HG02840 (cell line): ENCODE measurements around the gene MACROD1.

Experiments used
- ATAC-seq: cut with Tn5 transposase; IDR thresholded peaks from one replicate; pipeline ENCODE4 v1.9.1; 2021; ENCODE audit warnings: mild to moderate bottlenecking, moderate library complexity, moderate number of reproducible peaks; ENCODE audit not compliant: unreplicated experiment, low FRiP score

MACROD1 gene

DNA sequence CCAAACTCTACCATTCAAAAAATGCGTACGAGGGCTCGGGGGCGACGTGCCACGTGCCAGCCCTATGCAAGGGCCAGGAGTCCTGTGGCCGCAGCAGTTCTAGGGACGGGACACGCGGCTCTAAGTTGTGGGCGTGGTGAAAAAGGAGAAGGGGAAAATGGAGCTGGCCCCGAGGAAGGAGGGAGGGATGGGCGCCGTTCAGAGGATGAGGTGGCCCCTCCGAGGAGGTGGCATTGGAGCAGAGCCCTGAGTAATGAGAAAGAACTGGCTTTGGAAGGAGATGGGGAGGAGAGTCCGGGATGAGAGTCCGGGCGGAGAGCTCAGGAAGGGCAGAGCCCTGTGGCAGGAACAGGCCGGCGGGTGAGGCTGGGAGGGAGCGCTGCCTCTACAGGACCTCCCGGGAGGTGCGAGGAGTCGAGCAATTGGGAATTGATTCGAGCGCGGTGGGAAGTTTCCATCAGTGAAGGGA, 158.7 kb downstream of the MACROD1 start:
- no peak for ATAC-seq

- ATAC-seq, result no peak
Observed at GRCh38 chr11:64006398-64006797, 159.5 kb downstream of the MACROD1 start.

GRCh38 chr11:64005691-64006090, 160.2 kb downstream of the MACROD1 start:
- ATAC-seq, result no peak

- ATAC-seq, result no peak
Observed at GRCh38 chr11:64004590-64004984, 161.3 kb downstream of the MACROD1 start.

DNA sequence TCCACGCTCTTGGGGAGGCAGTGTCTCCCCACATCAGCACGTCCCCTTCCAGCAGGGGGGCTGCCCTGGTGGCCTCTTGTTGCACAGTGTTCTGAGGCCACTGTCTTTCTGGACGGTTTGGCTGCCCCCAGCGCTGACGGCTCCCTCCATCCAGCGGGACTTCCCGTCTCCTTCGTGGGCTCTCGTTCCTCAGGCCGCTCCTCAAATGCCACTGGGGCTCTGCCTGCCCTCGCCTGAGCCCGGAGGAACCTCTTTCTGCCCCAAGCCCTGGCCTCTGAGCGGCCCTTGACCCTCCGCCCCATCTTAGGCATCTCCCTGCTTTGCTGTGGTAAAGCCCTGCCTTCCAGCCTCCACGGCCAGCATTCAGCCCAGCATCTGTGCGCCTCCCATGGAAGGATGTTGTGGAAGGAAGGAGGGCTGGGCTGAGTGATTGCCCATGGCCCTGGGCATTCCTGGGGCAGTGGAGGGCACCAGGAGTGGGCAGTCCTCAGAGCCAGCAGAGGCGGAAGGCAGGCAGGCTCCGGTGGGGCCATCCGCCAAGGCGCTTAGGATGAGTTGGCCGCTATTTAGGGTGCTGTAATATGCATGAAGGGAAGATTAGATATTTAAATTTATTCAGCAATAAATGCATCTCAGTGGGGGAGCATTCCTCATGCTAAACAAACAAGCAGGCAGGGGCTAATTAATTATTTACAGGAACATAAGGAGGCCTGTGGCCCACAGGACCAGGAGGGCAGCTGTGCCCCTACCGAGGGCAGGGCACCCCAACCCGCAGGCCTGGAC, 161.9 kb downstream of the MACROD1 start:
- no peak for ATAC-seq

DNA sequence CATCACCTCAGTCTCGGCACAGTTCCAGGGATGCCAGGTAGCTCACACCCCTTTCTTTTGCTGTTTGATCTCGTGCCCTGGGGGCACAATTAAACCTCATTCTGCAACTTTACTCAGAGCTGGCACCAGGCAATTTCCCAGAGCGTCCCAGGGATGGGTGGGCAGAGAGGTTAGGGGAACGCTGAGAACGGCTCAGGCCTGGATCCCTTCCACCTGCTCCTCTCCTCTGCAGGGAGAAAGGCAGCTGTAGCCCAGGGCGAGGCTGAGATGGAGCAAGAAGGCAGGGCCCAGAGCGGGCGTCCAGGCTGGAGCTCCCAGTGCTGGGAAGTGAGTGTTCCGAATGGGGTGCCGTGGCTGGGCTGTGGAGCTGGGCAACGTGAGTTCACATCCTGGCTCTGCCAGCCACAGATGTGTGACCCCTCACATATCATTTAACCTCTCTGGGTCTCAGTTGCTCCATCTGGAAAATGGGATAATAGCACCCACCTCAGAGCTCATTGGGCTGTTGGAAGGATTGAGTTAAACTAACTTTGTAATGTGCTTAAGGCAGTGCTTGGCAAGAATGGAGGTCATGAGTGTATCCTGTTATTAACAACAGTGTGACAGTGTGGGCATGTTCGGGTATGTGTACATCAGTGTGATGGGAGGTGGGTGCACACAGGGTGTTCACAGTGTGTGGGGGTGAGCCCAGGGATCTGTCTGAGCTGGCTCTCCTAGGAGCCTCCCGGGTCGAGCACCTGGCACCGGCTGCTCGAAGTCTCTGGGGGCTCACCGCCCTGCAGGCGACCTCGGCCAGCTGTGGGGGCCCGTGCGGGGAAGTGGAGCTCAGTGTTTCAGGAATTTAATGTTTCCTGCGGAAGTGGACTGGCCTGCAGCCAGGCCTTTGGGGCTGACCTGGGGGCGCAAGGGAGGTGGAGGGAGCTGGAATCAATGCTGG, 164.2 kb downstream of the MACROD1 start:
- no peak for ATAC-seq

GRCh38 chr11:64000740-64001483, 165.0 kb downstream of the MACROD1 start:
- ATAC-seq, result no peak

GRCh38 chr11:64000026-64000739, 165.7 kb downstream of the MACROD1 start:
- no peak for ATAC-seq

- ATAC-seq, result no peak
Observed at GRCh38 chr11:63999349-64000025, 166.4 kb downstream of the MACROD1 start.

- ATAC-seq, result no peak
Observed at GRCh38 chr11:63998558-63999348, 167.2 kb downstream of the MACROD1 start.

GRCh38 chr11:63997801-63998337, 168.0 kb downstream of the MACROD1 start:
- ATAC-seq, result no peak

GRCh38 chr11:63997104-63997700, 168.7 kb downstream of the MACROD1 start:
- ATAC-seq, result no peak

GRCh38 chr11:63996512-63996911, 169.4 kb downstream of the MACROD1 start:
- no peak for ATAC-seq

GRCh38 chr11:63993993-63994392, 171.9 kb downstream of the MACROD1 start:
- ATAC-seq, result no peak

GRCh38 chr11:63993100-63993499, 172.8 kb downstream of the MACROD1 start:
- no peak for ATAC-seq

DNA sequence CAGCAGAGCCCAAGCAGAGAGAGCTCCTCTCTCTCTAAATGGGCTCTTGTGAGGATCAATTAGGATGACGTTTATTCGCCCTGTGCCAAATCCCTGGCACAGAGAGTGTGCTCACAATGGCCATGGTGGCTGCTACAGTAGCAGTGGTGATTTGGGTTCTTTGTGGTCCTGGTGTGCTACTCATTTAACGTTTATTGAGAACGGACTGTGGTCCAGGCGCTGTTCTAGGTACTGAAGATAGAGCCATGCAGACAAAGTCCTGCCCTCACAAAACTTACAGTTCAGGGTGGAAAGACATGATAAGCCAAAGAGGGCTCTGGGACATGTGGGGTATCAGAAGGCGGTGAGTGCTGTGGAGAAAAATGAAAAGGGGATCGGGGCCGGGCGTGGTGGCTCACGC, 174.4 kb downstream of the MACROD1 start:
- no peak for ATAC-seq

DNA sequence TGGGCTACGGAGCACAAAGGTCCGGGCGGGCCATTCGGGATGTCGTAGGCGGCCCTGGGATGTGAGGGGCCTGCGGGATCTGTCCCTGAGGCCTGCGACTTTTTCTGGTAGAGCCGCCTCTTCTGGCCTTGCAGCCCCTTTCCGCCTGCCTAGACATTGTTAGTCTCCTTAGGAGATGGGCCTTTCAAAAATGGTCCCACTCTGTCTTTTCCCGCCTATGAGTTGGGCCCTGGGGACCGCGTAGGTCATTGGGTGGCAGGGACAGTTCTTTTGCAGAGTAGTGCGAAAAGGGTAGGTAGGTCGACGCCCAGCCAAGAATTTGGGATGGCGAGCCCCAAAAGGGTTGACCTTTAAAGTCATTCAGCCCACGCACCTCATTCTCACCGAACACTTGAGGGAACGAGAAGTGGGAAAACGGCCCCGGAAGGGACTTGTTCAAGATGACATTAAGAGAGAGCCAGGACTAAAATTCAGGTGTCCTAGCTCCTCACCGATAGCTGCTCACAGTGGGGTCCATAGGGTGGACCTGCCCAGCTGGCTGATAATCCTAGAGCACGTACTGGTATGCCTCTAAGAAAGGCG, 178.9 kb downstream of the MACROD1 start:
- ATAC-seq, result no peak
